Measurements from ENCODE around the gene ZBED4.
A peak's percentile ranks its signal among the peaks of the same experiment; 100 is the strongest.

ZBED4 gene

GRCh38 chr22:49903322-49904039 lies 49.8 kb downstream of the ZBED4 start:
- H3K27ac ChIP-seq: peak overlapping the region; percentile 12

GRCh38 chr22:49904040-49904369 lies 50.4 kb downstream of the ZBED4 start:
- peak overlapping the region; percentile 12 for H3K27ac ChIP-seq
- TF ChIP-seq CTCF (conservative IDR thresholded peaks at IDR 0.05; ENCODE audit: low read depth): no peak
- CTCF ChIA-PET: no interaction called here
- DNase-seq (ENCODE audit: low spot score): no peak
- POLR2A ChIA-PET (ENCODE audit: low non-redundant PET): no interaction called here

More at GRCh38 chr22:49903322-49904039, 49.8 kb downstream of the ZBED4 start:
- no peak for DNase-seq (ENCODE audit: low spot score)
- POLR2A ChIA-PET (ENCODE audit: low non-redundant PET): no interaction called here
- CTCF ChIA-PET: no interaction called here
- TF ChIP-seq CTCF (conservative IDR thresholded peaks at IDR 0.05; ENCODE audit: low read depth): no peak

GRCh38 chr22:49905465-49905864 lies 51.8 kb downstream of the ZBED4 start:
- POLR2A ChIA-PET (ENCODE audit: low non-redundant PET): no interaction called here
- CTCF ChIA-PET: no interaction called here
- H3K27ac ChIP-seq: no peak overlapping the region
- DNase-seq (ENCODE audit: low spot score): no peak
- TF ChIP-seq CTCF (conservative IDR thresholded peaks at IDR 0.05; ENCODE audit: low read depth): no peak

- ChIA-PET POLR2A (ENCODE audit: low non-redundant PET) (no interaction called here), CTCF (no interaction called here)
- no peak for TF ChIP-seq CTCF (conservative IDR thresholded peaks at IDR 0.05; ENCODE audit: low read depth)
- no peak for DNase-seq (ENCODE audit: low spot score)
- H3K27ac ChIP-seq: no peak overlapping the region
Measured at GRCh38 chr22:49906071-49906798, 52.6 kb downstream of the ZBED4 start.

GRCh38 chr22:49906799-49907290 lies 53.2 kb downstream of the ZBED4 start:
- H3K27ac ChIP-seq: no peak overlapping the region
- DNase-seq (ENCODE audit: low spot score): no peak
- ChIA-PET POLR2A (ENCODE audit: low non-redundant PET) (no interaction called here), CTCF (no interaction called here)
- TF ChIP-seq CTCF (conservative IDR thresholded peaks at IDR 0.05; ENCODE audit: low read depth): no peak

- ChIA-PET CTCF (no interaction called here), POLR2A (ENCODE audit: low non-redundant PET) (no interaction called here)
- DNase-seq (ENCODE audit: low spot score): no peak
- no peak overlapping the region for H3K27ac ChIP-seq
- no peak for TF ChIP-seq CTCF (conservative IDR thresholded peaks at IDR 0.05; ENCODE audit: low read depth)
Measured at GRCh38 chr22:49907807-49908206, 54.2 kb downstream of the ZBED4 start.

Measured in RWPE1 (cell line).